Measurements from ENCODE around the gene SPIN2A. TPM values are rescaled to one million over a fixed set of nuclear protein-coding genes. Genes with fewer than 3 reads are reported as not detected.
A peak's percentile ranks its signal among the peaks of the same experiment; 100 is the strongest.
"Not testable (repeated sequence)": the region's sequence is repeated elsewhere in the genome, so short reads cannot be mapped to it uniquely, and the experiment has no call there.

Gene SPIN2A
- 0.46 TPM for total RNA-seq
- long read RNA-seq: 0 reads

DNA sequence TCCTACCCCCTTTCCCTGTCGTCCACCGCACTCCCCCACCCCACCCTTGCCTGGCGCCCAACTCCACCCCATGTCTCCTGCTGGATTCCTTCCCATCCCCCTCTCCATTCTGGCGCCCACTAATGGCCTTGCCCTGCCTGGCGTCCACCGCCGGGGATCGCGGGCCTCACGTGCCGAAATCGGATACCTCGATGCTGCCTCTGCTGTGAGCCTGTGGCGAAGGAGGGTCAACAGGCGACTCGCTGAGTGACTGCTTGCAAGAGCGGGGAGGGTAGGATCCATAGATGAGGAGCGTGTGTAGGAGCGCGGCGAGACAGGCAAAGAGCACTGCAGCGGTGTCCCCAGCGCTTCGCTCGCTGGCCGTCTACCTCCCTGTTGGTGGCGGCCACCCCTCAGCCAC, at the start of gene SPIN2A:
Gene SPIN2A (minus strand): TSS at position 325 of the 400 bp plus-strand sequence. CDS start 800 bp downstream, outside the sequence.
- peak; percentile 48 for ATAC-seq (ENCODE audit: poor library complexity)
- DNase-seq; intact Hi-C loops (cut with DNase I): not testable (repeated sequence)

DNA sequence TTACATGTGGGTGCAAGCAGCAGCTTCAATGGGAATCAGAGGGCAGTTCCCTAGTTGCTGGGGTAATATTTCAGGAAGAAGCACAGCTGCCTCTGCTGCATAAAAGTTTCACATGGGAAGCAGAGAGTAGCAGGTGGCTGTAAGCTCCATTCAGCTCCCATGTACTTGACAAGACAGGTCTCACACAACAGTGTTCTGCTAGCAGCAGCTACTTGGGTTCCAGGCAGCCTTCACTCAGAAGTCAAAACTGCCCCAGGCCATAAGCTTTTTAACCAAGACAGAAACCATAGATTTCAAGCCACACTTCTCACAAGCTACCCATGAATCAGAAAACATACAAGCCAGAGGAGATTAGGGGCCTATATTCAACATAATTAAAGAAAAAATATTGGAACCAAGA, 41.4 kb upstream of the SPIN2A start:
- ATAC-seq (ENCODE audit: poor library complexity): no peak
- intact Hi-C loops (cut with DNase I): no loop called here
- no peak for DNase-seq

DNA sequence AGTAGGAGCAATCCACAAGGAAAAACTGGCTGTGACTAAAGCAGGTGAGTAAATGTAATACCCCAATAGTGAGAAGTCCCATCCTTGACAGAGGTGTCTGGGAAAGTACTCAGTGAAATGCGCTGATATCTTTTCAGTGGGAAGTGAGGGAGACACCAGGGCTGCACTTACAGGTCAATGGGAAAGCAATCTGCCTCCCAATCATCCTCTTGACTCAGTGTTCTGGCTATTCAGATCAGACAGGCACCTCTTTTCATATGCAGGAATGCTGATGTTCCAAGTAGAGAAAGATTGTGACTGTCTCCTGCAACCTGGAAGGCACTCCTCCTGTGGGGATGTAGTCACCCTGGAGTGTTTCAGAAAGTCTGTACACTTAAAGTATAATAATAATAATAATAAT, 39.9 kb upstream of the SPIN2A start:
- no peak for DNase-seq
- intact Hi-C loops (cut with DNase I): no loop called here
- no peak for ATAC-seq (ENCODE audit: poor library complexity)

DNA sequence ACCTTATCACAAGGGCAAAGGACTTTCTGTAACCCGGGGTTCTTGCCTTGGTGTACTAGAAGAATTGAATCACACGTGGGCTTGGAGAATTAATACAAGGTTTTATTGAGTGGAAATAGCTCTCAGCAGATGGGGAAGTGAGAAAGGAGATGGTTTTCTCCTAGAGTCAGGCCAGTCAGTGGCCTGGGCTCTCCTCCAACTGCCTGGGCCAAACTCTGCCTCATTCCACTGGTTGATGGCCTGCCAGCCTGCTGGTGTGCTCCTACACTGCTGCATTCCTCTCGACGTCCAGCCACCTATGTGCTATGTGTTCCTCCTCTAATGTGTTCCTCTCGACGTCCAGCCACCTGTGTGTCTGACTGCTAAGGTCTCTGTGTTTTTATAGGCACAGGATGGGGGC, 35.3 kb upstream of the SPIN2A start:
- intact Hi-C loops (cut with DNase I): no loop called here
- DNase-seq (peak; percentile 40), ATAC-seq (ENCODE audit: poor library complexity) (peak; percentile 85)

DNA sequence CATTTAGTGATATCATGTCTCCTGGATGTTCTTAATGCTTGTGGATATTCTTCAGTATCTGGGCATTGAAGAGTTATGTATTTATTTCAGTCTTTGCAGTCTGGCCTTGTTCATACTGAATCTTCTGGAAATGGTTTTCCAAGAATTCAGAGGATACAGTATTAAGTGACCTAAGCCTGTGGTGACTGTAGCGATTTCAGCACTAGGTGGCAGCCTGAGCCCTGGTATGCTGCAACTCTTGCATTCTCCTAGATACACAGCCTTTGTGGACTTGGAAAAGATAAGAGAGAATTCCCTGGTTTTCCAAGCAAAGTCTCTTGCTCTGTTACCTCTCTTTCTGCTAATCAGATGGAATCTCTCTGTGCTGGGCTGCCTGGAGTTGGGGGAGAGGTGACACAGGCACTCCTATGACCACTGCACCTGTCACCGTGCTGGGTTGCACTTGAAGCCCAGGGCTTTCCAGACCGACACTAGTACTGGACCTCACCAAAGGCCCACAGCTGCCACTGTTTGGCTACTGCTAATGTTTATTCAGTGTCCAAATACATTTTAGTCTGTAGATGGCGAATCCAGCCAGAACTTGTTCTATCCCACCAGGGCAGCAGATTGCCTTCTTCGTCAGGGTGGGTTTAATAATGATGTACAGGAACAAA, 19.3 kb upstream of the SPIN2A start:
- ATAC-seq (ENCODE audit: poor library complexity): peak; percentile 60
- intact Hi-C loops (cut with DNase I): loop anchor here (10.0 kb wide), 1 partner anchor 298 kb away; no protein-coding TSS in a partner anchor
- peak; percentile 39 for DNase-seq

DNA sequence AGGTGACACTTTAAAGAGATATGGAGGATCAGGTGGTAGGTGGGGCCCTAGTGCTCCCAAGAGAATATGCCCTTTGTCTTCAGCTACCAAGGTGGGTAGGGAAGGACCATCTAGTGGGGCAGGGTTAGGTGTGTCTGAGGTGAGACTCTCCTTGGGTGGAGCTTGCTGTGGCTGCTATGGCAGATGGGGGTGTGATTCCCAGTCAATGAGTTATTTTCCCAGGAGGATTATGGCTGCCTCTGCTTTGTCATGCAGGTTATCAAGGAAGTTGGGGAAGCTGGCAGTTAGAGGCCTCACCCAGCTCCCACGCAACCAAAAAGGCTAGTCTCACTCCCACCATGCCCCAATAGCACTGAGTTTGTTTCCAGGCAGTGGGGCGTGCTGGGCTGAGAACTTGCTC, 18.0 kb upstream of the SPIN2A start:
- no peak for DNase-seq
- no peak for ATAC-seq (ENCODE audit: poor library complexity)
- intact Hi-C loops (cut with DNase I): loop anchor here (10.0 kb wide), 1 partner anchor 300 kb away; no protein-coding TSS in a partner anchor

DNA sequence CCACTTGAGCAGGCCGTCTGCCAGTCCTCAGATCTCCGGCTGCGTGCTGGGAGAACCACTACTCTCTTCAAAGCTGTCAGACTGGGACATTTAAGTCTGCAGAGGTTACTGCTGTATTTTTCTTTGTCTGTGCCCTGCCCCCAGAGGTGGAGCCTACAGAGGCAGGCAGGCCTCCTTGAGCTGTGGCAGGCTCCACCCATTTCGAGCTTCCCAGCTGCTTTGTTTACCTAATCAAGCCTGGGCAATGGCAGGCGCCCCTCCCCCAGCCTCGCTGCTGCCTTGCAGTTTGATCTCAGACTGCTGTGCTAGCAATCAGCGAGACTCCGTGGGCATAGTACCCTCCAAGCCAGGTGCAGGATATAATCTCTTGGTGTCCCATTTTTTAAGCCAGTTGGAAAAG, 15.0 kb upstream of the SPIN2A start:
- ATAC-seq (ENCODE audit: poor library complexity); DNase-seq: not testable (repeated sequence)
- intact Hi-C loops (cut with DNase I): loop anchor here (10.0 kb wide), 1 partner anchor 303 kb away; no protein-coding TSS in a partner anchor

DNA sequence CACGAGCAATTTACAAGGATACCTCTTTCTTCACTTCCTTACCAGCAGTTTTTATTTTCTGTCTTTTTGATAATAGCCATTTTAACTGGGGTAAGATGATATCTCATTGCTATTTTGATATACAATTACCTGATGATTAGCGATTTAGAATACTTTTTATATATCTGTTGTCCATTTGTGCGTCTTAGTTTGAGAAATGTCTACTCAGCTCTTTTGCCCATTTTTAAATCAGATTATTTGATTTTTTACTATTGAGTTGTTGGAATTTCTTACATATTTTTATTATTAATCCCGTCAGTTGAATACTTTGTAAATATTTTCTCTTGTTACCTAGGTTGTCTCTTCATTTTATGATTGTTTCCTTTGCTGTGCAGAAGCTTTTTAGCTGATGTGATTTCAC, 1.5 kb upstream of the SPIN2A start:
- ATAC-seq (ENCODE audit: poor library complexity) (no peak), DNase-seq (no peak)
- intact Hi-C loops (cut with DNase I): no loop called here

DNA sequence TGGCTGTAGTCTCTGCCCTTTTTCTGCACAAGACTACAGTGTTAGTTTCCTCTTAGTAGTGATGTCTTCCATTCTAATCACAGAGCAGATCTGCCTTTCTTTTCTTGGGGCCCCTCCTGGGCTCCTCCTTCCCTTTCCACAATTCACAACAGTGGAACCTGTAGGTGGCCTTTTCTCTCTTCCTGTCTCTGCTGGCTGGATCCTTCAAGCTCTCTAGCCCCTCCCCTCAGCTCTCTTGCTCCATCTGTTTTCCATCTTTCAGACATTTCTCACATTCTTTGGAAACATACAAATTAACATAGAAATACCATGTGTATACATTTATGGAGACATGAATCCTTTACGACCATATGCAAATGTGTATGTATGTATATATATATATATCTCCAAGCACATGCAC, 304 bp upstream of the SPIN2A start:
- intact Hi-C loops (cut with DNase I): no loop called here
- no peak for DNase-seq
- no peak for ATAC-seq (ENCODE audit: poor library complexity)

DNA sequence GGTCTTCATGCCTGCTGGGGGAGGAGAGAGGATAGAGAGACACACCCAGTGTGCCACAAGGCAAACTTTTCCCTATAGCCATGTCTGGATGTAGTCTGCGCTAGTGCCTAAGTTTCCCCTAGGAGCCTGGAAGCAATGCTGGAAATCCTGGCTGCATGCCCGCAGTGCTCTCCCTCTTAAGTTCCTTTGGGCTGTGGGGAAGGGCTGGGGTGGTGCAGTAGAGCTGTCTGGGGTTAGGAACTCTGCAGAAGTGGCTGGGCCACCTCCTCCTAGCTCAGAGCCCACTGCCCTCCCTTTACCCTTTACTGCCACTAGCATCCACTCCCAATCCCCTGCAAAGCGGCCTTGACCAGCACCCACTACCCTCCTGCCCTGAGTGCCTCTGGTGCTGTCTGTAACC, 608 bp downstream of the SPIN2A start:
- intact Hi-C loops (cut with DNase I); ATAC-seq (ENCODE audit: poor library complexity); DNase-seq: not testable (repeated sequence)

DNA sequence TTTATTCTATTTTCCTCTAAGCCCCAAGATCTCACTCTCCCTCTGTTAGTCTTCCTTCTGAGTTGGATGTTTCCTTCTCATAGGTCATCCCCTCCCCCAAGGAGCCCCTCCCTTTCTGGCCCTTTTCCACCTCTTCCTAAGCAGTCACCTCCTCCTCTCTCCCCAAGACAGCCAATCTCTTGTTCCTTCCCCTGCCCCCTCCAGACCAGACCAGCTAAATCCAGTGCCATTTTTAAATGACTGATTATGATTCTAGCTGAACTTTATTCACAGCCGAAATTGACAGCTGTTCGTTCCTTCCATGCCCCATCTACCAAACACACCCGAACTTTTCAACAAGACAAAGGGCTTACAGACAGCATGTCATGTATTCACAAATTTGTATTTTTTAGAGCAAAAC, 1.9 kb downstream of the SPIN2A start:
- intact Hi-C loops (cut with DNase I): no loop called here
- ATAC-seq (ENCODE audit: poor library complexity) (no peak), DNase-seq (no peak)

DNA sequence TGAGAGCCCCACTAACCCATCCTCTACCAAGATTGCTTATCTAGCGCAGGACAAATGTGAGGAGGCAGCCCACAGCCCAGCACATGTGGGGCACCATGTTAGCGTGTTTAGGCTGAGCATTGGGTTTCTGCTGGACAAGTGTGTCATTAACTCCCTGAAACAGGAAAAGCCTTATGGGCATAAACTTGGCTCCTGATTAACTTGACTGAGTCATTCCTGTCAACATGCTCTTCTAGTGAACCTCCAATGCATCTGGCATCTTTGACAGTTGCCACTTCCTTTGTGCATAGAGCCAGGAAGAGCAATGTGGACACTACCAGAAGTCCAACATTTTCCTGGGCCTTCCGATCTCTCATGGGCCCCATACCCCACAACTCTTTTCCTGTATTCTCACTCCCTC, 2.5 kb downstream of the SPIN2A start:
- intact Hi-C loops (cut with DNase I): no loop called here
- ATAC-seq (ENCODE audit: poor library complexity) (no peak), DNase-seq (no peak)

DNA sequence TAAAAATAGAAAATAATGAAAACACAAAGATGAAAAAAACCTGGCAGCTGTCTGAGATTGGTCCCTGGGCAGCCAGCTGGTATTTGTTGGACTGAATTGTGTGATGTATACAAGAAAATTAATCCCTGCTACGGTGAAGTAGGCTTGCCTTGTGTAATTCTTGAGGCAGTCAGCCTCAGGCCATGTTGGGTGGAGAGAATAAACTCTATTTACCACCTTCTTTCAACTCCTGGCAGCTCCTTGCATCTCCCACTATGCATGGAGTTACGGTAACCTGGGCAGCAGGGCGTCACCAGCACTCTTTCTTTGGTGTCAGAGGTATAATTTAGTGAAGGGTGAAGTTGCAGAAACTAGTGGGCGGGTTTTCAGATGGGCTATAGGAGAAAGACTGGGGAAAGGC, 3.5 kb downstream of the SPIN2A start:
- ATAC-seq (ENCODE audit: poor library complexity): no peak
- DNase-seq: no peak
- intact Hi-C loops (cut with DNase I): no loop called here

DNA sequence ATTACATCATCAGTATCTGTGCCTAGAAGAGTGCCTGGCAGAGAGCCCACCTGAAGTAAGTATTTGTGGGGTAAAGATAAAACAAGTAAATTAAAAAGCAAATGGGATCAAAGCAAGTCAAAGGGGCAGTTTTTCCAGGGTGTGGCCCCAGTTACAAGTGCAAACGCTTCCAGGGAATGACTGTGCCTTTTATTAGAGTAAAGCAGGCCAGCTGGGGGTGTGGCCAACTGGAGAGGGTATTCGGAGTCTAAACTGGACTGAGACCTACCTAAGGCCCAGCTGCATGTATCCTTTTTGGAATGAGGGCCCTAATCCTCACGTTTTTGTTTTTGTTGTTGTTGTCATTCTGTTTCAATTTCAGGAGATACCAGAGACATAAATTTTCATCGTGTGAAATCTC, 3.9 kb downstream of the SPIN2A start:
- DNase-seq; intact Hi-C loops (cut with DNase I); ATAC-seq (ENCODE audit: poor library complexity): not testable (repeated sequence)

DNA sequence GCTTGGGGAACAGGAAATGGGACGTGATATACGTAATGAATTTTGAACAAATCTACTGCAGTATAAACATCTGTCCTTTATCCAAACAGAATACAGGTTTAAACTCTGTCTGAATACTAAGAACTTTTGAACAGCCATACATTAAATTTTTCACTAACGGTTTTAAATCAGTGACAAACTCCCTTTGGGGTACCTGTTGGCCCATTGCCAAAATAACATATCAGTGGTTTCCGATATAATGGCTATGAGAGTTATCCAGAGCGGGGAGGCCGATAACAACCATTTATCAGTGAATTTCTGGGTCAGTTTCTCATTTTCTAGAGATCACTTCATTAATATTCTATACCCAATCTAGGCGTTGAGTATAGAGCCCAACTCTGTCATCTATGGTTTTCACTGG, 5.2 kb downstream of the SPIN2A start:
- ATAC-seq (ENCODE audit: poor library complexity) (no peak), DNase-seq (no peak)
- intact Hi-C loops (cut with DNase I): no loop called here

DNA sequence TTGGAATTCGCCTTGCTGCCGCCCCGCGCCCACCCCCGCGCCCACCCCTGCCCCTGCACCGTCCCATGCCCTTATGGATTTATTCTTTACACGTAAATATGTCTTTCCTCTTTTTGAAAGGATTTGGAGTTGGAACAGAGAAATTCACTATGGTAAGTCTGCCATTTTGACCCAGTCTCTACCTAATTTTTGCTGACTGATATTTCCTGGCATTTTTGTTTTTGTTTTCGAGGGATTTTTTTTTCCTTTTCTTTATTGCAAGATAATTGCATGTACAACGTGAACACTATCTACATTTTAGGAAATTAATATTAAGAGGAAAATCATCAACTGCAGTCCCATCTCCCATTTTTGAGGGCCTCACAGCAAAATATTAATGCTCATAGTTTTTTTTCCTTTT, 15.4 kb downstream of the SPIN2A start:
- no peak for ATAC-seq (ENCODE audit: poor library complexity)

DNA sequence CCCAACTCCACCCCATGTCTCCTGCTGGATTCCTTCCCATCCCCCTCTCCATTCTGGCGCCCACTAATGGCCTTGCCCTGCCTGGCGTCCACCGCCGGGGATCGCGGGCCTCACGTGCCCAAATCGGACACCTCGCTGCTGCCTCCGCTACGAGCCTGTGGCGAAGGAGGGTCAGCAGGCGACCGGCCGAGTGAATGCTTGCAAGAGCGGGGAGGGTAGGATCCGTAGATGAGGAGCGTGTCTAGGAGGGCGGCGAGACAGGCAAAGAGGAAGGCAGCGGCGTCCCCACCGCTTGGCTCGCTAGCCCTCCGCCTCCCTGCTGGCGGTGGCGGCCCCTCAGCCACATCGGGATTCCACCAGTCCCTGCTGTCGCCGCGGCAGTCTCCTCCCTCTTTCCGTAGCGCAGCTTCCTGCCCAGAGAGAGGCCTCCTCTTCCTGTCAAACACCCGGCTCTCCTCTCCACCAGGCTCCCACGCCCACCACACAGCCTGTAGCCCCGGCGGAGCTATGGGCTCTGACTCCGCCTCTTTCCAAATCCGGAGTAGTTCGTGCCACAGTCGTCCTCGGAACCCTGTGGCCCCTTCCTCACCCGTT, 15.9 kb downstream of the SPIN2A start, which contains the start of gene SPIN2B:
Gene SPIN2B (minus strand): TSS at position 387 of the 594 bp plus-strand sequence.
- intact Hi-C loops (cut with DNase I): no loop called here
- DNase-seq (peak; percentile 87), ATAC-seq (ENCODE audit: poor library complexity) (peak; percentile 100)

More for the DNA sequence above, 15.4 kb downstream of the SPIN2A start:
- no peak for DNase-seq
- intact Hi-C loops (cut with DNase I): no loop called here

DNA sequence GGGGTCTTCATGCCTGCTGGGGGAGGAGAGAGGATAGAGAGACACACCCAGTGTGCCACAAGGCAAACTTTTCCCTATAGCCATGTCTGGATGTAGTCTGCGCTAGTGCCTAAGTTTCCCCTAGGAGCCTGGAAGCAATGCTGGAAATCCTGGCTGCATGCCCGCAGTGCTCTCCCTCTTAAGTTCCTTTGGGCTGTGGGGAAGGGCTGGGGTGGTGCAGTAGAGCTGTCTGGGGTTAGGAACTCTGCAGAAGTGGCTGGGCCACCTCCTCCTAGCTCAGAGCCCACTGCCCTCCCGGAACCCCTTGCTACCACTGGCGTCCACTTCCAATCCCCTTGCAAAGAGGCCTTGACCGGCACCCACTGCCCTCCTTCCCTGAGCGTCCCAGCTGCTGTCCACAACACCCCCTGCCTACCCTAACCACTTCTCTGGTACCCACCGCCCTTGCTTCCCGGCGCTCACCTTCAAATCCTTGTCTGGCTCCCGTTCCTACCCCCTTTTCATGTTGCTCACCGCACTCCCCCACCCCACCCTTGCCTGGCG, 16.5 kb downstream of the SPIN2A start:
- DNase-seq; intact Hi-C loops (cut with DNase I): not testable (repeated sequence)
- ATAC-seq (ENCODE audit: poor library complexity): peak; percentile 58

DNA sequence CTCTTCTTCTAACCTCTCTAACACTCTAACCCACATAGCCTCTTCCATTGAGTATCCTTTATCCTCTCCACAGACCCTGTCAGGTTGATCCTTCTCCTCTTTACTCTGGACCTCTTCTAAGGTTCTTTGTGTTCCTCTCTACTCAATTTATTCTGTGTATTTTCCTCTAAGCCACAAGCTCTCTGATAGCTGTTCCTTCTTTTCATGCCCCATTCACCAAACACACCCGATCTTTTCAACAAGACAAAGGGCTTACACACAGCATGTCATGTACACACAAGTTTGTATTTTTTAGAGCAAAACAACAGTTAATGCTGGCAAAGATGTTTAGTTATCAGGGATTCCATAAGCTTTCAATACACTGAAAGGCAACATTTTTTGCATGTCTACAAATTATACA, 17.8 kb downstream of the SPIN2A start:
- intact Hi-C loops (cut with DNase I): no loop called here
- ATAC-seq (ENCODE audit: poor library complexity) (no peak), DNase-seq (no peak)

DNA sequence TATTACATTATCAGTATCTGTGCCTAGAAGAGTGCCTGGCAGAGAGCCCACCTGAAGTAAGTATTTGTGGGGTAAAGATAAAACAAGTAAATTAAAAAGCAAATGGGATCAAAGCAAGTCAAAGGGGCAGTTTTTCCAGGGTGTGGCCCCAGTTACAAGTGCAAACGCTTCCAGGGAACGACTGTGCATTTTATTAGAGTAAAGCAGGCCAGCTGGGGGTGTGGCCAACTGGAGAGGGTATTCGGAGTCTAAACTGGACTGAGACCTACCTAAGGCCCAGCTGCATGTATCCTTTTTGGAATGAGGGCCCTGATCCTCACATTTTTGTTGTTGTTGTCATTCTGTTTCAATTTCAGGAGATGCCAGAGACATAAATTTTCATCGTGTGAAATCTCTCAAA, 19.6 kb downstream of the SPIN2A start:
- intact Hi-C loops (cut with DNase I); DNase-seq; ATAC-seq (ENCODE audit: poor library complexity): not testable (repeated sequence)

All from Right ventricle myocardium superior (tissue), 1 donor.